Measurements from ENCODE around the gene STPG1.

Gene STPG1

GRCh38 chr1:24337455-24337854 lies 76.1 kb downstream of the STPG1 start:
- peaks cover 6% of the 10 kb centered on the region for H3K4me1 ChIP-seq (ENCODE audit: insufficient read depth, poor library complexity, severe bottlenecking)
- ATAC-seq (ENCODE audit: low read depth) (no peak), DNase-seq (ENCODE audit: low spot score) (no peak)
- no peak for TF ChIP-seq CTCF (IDR thresholded peaks at IDR 0.05; ENCODE audit: poor library complexity, severe bottlenecking)
- H3K36me3 ChIP-seq (ENCODE audit: low read depth), result no peaks in the 10 kb centered on the region; the same call in 1 of the 2 replicates
- H3K27me3 ChIP-seq (ENCODE audit: insufficient read depth, poor library complexity, severe bottlenecking), result no peaks in the 10 kb centered on the region
- no peak overlapping the region for H3K27ac ChIP-seq (ENCODE audit: poor library complexity, severe bottlenecking)
- H3K9me3 ChIP-seq (ENCODE audit: severe bottlenecking), result no peaks in the 10 kb centered on the region
- no peak overlapping the region for H3K4me3 ChIP-seq (ENCODE audit: severe bottlenecking)

DNA sequence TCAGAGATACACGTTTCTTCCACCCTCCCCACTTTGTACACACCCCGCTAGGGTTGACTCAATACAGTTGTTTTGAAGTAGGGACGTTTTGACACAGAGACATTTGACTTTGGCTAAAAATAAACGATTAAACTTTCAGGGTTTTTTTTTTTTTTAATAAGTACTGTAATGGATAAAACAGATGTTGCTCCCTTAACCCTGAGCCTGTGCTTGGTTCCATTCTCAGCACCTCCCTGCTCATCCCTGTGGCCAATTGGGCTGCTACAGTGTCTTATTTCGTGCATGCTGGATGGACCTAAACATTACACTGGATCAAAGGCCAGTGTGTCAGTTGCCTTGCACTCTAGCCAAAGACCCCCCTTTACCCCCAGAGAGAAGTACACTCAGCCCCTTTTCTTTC lies 77.5 kb downstream of the STPG1 start:
- Histone ChIP-seq H3K27ac (ENCODE audit: poor library complexity, severe bottlenecking) (no peak overlapping the region), H3K27me3 (ENCODE audit: insufficient read depth, poor library complexity, severe bottlenecking) (no peaks in the 10 kb centered on the region), H3K4me3 (ENCODE audit: severe bottlenecking) (no peak overlapping the region), H3K4me1 (ENCODE audit: insufficient read depth, poor library complexity, severe bottlenecking) (peaks cover 6% of the 10 kb centered on the region), H3K9me3 (ENCODE audit: severe bottlenecking) (no peaks in the 10 kb centered on the region), H3K36me3 (ENCODE audit: low read depth) (no peaks in the 10 kb centered on the region; the same call in 1 of the 2 replicates)
- DNase-seq (ENCODE audit: low spot score) (no peak), ATAC-seq (ENCODE audit: low read depth) (no peak)
- TF ChIP-seq CTCF (IDR thresholded peaks at IDR 0.05; ENCODE audit: poor library complexity, severe bottlenecking), result no peak

- no peak overlapping the region for H3K27ac ChIP-seq (ENCODE audit: poor library complexity, severe bottlenecking)
- no peak for ATAC-seq (ENCODE audit: low read depth)
- H3K4me3 ChIP-seq (ENCODE audit: severe bottlenecking), result no peak overlapping the region
- H3K36me3 ChIP-seq (ENCODE audit: low read depth), result no peaks in the 10 kb centered on the region; the same call in 1 of the 2 replicates
- no peak for DNase-seq (ENCODE audit: low spot score)
- H3K9me3 ChIP-seq (ENCODE audit: severe bottlenecking), result no peaks in the 10 kb centered on the region
- TF ChIP-seq CTCF (IDR thresholded peaks at IDR 0.05; ENCODE audit: poor library complexity, severe bottlenecking), result no peak
- H3K27me3 ChIP-seq (ENCODE audit: insufficient read depth, poor library complexity, severe bottlenecking), result no peaks in the 10 kb centered on the region
- peaks cover 23% of the 10 kb centered on the region for H3K4me1 ChIP-seq (ENCODE audit: insufficient read depth, poor library complexity, severe bottlenecking)
Measured at GRCh38 chr1:24331961-24332673, 81.5 kb downstream of the STPG1 start.

DNA sequence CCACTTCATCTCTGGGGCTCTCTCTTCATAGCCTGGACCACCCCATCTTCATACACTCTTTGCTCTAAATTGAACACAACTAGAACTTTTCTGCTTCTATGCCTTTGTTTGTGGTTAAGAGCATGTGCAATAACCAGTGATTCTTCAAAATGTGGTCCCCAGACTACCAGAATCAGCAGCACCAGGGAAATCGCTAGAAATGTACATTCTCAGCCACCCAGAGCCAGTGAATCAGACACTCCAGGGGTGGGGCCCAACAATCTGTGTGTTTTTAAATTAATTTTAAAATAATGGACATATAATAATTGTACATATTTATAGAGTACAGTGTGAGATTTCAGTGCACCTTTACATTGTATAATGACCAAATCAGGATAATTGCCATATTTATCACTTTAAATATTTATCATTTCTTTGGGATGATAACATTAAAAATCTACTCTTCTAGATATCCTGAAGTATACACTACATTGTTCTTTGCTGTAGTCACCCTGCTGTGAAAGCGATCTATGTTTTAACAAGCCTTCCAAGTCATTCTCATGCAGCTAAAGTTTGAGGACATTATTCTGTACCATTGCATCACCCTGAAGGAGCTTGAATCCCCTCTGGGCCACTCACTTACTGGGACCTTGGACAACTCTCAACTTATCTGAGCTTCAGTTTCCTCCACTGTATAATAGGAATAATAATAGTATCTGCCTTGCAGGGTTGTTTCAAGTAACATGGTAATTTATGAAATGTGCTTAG lies 83.6 kb downstream of the STPG1 start:
- Histone ChIP-seq H3K4me3 (ENCODE audit: severe bottlenecking) (no peak overlapping the region), H3K27ac (ENCODE audit: poor library complexity, severe bottlenecking) (peak overlapping the region; percentile 48), H3K36me3 (ENCODE audit: low read depth) (no peaks in the 10 kb centered on the region), H3K27me3 (ENCODE audit: insufficient read depth, poor library complexity, severe bottlenecking) (no peaks in the 10 kb centered on the region), H3K9me3 (ENCODE audit: severe bottlenecking) (no peaks in the 10 kb centered on the region), H3K4me1 (ENCODE audit: insufficient read depth, poor library complexity, severe bottlenecking) (peaks cover 19% of the 10 kb centered on the region)
- no peak for DNase-seq (ENCODE audit: low spot score)
- TF ChIP-seq CTCF (IDR thresholded peaks at IDR 0.05; ENCODE audit: poor library complexity, severe bottlenecking), result no peak
- ATAC-seq (ENCODE audit: low read depth), result peak; percentile 73

- DNase-seq (ENCODE audit: low spot score) (no peak), ATAC-seq (ENCODE audit: low read depth) (no peak)
- H3K27me3 ChIP-seq (ENCODE audit: insufficient read depth, poor library complexity, severe bottlenecking), result no peaks in the 10 kb centered on the region
- peaks cover 16% of the 10 kb centered on the region for H3K4me1 ChIP-seq (ENCODE audit: insufficient read depth, poor library complexity, severe bottlenecking)
- no peaks in the 10 kb centered on the region for H3K36me3 ChIP-seq (ENCODE audit: low read depth)
- no peaks in the 10 kb centered on the region for H3K9me3 ChIP-seq (ENCODE audit: severe bottlenecking)
- peak overlapping the region; percentile 48 for H3K27ac ChIP-seq (ENCODE audit: poor library complexity, severe bottlenecking)
- no peak for TF ChIP-seq CTCF (IDR thresholded peaks at IDR 0.05; ENCODE audit: poor library complexity, severe bottlenecking)
- H3K4me3 ChIP-seq (ENCODE audit: severe bottlenecking), result no peak overlapping the region
Measured at GRCh38 chr1:24329331-24329730, 84.3 kb downstream of the STPG1 start.

Measured in RWPE2 (cell line).